ENCODE data around the gene PSMD9. TPM values are rescaled to one million over a fixed set of nuclear protein-coding genes. Genes with fewer than 3 reads are reported as not detected.
"Not testable (repeated sequence)": the region's sequence is repeated elsewhere in the genome, so short reads cannot be mapped to it uniquely, and the experiment has no call there.

The PSMD9 gene
- polyA plus RNA-seq, 1 donor from 2014 or later, result 78.3 TPM

DNA sequence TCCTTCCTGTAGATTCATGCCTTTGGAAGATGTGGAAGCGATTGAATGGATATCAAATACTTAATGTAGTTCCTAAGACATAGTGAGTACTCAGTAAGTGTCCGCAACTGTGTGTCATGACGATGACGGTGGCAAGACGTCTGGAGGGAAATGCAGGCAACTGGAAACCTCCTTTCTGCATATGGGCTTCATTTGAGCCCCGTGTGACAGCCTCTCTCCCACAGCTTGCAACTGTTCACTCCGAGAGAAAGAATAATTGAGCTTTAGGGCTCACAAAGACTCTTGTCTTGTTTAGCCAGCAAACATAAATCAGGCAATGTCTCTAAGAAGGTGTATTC, 36.7 kb downstream of the PSMD9 start:
- no peaks in the 10 kb centered on the region for H3K27me3 Mint-ChIP-seq
- no peak overlapping the region for H3K4me3 Mint-ChIP-seq
- H3K9me3 Mint-ChIP-seq, result no peaks in the 10 kb centered on the region
- peaks cover 2% of the 10 kb centered on the region for H3K36me3 Mint-ChIP-seq
- peaks cover 11 to 12% (median 11%) of the 10 kb centered on the region in 3 donors for H3K4me1 Mint-ChIP-seq
- H3K27ac Mint-ChIP-seq, result peak overlapping the region in 1 of 3 donors; percentile 70

DNA sequence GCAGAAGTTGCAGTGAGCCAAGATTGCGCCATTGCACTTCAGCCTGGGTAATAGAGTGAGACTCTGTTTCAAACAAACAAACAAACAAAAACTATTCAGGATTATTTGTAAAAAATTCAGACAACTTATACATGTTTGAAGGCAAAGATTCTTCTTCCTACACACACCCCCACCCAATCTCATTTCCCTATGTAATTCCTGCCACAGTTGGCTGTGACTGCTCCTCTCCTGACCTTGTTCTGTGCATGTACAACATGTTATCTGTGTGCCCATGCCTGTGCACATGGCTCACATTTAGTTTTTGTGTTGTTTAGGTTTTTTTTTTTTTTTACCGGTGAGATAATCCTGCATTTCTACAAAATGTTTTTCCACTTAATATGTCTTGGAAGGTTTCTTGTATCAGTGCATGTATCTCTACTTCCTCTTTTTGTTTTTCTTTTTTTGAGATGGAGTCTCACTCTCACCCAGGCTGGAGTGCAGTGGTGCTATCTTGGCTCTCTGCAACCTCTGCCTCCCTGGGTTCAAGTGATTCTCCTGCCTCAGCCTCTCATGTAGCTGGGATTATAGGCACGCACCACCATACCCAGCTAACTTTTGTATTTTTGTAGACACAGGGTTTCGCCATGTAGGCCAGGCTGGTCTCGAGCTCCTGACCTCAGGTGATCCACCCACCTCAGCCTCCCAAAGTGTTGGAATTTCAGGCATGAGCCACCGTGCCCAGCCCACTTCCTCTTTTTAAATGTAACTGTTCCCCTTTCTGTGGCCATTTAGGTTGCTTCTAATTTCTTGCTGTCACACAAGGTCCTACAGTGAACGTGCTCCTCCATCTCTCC, 38.5 kb downstream of the PSMD9 start:
- Mint-ChIP-seq H3K27me3 (peaks cover 2% of the 10 kb centered on the region), H3K36me3 (no peaks in the 10 kb centered on the region), H3K9me3 (no peaks in the 10 kb centered on the region), H3K4me1 (peaks cover 7 to 17% (median 16%) of the 10 kb centered on the region in 3 donors), H3K4me3 (peak overlapping the region in 3 of 4 donors; percentile 2 to 55 (median 51)), H3K27ac (peak overlapping the region in 2 of 3 donors; percentile 7 to 33)

DNA sequence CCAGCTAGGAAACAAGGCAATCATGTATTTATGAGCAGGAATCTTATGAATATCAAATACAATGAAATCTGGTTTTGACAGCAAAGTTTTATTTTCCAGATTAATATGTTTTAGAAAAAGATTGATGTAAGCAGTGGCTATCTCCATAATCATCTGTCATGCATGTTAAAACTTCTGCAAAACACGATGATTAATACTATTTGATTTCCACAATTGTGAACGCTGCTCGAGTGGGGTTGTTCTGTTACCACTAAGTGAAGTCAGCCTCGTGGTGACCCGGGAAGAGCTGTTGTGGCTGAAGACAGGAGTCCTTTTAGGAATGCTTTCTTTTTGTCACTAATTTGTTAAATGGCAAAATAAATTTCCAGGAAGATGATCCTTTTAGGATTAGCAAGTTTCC, 39.2 kb downstream of the PSMD9 start:
- Mint-ChIP-seq H3K4me1 (peaks cover 7 to 18% (median 17%) of the 10 kb centered on the region in 3 donors), H3K4me3 (no peak overlapping the region), H3K27ac (peak overlapping the region in 1 of 3 donors; percentile 7), H3K27me3 (peaks cover 4% of the 10 kb centered on the region), H3K9me3 (no peaks in the 10 kb centered on the region), H3K36me3 (no peaks in the 10 kb centered on the region)

DNA sequence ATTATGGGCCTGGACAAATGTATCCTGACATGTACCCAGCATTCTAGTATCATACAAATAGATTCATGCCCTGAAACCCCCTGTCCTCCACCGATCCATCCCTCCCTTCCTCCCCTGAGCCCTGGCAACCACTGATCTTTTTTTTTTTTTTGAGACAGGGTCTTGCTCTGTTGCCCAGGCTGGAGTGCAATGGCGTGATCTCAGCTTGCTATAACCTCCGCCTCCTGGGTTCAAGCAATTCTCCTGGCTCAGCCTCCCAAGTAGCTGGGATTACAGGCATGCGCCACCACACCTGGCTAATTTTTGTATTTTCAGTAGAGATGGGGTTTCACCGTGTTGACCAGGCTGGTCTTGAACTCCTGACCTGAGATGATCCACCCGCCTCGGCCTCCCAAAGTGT, 41.0 kb downstream of the PSMD9 start:
- not testable (repeated sequence) for H3K27ac Mint-ChIP-seq, H3K4me3 Mint-ChIP-seq, H3K36me3 Mint-ChIP-seq, H3K9me3 Mint-ChIP-seq, H3K27me3 Mint-ChIP-seq
- H3K4me1 Mint-ChIP-seq, result peaks cover 10 to 18% (median 17%) of the 10 kb centered on the region in 3 donors

DNA sequence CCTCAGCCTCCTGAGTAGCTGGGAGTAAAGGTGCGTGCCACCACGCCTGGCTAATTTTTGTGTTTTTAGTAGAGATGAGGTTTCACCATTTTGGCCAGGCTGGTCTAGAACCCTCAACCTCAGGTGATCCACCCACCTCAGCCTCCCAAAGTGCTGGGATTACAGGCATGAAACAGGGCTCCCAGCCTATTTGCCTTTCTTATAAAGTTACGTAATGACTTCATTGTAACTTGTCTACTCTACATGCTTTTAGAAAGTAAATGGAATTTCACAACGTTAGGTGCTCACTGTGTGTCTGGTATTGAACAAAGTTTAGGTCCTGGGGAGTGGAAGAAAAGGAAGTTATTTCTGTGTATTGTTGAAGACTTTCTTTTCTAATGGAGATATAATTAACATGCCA, 42.3 kb downstream of the PSMD9 start:
- Mint-ChIP-seq H3K9me3 (no peaks in the 10 kb centered on the region), H3K4me3 (no peak overlapping the region), H3K27ac (no peak overlapping the region), H3K4me1 (peaks cover 10 to 18% (median 17%) of the 10 kb centered on the region in 3 donors), H3K36me3 (peaks cover 2% of the 10 kb centered on the region), H3K27me3 (peaks cover 4% of the 10 kb centered on the region)

DNA sequence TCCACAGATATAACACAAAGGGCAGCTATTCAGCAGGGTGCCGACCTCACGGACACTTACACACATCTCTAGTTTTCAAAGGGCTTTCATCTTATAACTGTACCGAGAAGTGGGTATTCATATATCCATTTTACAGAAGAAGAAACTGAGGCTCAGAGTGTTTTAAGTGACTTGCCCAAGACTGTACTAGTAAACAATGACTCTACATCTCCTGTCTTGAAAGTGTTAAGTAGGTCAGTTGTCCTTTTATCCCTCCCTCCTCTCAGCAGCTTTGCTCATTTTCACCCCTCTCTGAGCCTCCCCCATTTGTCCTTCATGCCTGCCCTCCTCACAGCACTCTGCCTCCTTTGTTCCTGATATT, 43.6 kb downstream of the PSMD9 start:
- Mint-ChIP-seq H3K4me1 (peaks cover 8 to 14% (median 12%) of the 10 kb centered on the region in 3 donors), H3K4me3 (no peak overlapping the region), H3K36me3 (peaks cover 2% of the 10 kb centered on the region), H3K27me3 (peaks cover 4% of the 10 kb centered on the region), H3K9me3 (peaks cover 0 to 2% (median 0%) of the 10 kb centered on the region in 3 donors), H3K27ac (no peak overlapping the region)

DNA sequence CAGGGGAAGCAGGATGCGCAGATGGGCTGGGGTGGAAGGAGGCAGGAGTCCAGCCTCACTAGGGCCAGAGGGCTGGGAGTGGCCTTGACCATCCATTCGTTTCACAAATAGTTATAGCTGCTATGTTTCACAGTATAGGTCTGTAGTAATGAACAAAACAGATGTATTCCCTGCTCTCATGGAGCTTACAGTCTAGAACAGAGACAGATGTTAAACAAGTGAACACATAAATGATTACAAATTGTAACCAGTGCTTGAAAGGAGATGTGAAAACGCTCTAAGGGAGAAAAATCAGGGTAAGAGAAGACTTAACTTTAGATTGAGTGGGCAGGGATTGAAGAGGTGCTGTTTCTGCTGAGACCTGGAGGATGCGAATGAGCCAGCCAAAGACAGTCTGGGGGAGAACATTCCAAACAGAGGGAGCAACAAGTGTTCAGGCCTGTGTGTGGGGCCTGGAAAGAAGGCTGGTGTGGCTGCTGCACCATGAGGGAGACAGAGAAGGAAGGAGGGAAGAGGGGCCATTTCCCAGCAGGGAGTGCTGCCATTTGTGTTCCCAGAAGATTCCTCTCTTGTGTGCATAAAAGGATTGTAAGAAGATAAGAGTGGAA, 44.4 kb downstream of the PSMD9 start:
- peaks cover 0 to 4% (median 0%) of the 10 kb centered on the region in 3 donors for H3K9me3 Mint-ChIP-seq
- peaks cover 4% of the 10 kb centered on the region for H3K27me3 Mint-ChIP-seq
- H3K36me3 Mint-ChIP-seq, result peaks cover 3% of the 10 kb centered on the region
- no peak overlapping the region for H3K27ac Mint-ChIP-seq
- peaks cover 5 to 8% (median 6%) of the 10 kb centered on the region in 3 donors for H3K4me1 Mint-ChIP-seq
- H3K4me3 Mint-ChIP-seq, result no peak overlapping the region

DNA sequence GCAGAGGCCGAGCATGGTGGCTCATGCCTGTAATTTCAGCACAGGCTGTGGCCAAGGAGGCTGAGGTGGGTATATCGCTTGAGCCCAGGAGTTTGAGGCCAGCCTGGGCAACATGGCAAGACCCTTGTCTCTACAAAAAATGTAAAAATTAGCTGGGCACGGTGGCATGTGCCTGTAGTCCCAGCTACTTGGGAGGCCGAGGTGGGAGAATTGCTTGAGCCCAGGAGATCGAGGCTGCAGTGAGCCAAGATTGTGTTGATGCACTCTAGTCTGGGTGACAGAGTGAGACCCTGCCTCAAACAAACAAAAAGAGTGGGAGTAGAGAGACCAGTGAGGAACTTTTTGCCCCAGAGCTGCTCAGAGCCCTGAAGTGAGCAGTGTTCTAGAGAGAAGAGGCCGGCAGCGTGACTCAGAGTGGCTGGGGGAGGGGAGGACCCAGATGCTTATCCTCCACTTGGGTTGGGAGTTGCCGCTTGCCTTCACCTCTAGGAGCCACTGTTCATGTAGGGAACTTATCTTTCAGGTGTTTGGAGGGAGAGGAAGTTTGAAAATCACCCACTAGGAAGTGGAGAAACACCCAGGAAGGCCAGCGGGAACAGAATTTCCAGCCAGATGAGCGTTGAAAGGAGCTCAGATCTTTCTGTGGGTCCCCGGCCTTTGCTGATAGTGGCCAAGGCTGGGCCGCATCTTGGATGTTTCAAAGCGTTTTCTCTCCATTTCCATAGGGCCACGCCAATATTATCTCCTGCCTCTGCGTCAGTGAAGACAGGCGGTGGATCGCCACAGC, 45.1 kb downstream of the PSMD9 start:
- Mint-ChIP-seq H3K4me3 (no peak overlapping the region), H3K27me3 (peaks cover 4% of the 10 kb centered on the region), H3K36me3 (peaks cover 3% of the 10 kb centered on the region), H3K27ac (no peak overlapping the region), H3K4me1 (peaks cover 5 to 8% (median 6%) of the 10 kb centered on the region in 3 donors), H3K9me3 (peaks cover 0 to 4% (median 0%) of the 10 kb centered on the region in 3 donors)

DNA sequence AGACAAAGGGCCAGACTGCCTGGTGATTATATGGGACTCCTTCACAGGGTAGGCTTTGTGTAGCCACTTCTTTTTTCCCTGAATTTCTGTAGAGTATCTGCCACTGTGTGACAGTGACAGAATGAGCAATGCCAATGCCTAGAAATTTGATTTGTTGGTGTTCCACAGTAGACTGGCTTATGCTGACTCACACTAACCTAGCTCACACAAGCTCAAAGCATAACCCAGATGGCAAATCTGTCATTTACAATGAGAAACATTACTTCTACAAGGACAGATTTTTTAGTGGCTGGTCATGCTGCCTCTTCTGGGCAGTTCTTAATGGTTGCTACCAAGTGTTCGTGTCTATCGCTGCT, 45.7 kb downstream of the PSMD9 start:
- Mint-ChIP-seq H3K4me3 (no peak overlapping the region), H3K27me3 (peaks cover 4% of the 10 kb centered on the region), H3K4me1 (peaks cover 5 to 13% (median 6%) of the 10 kb centered on the region in 3 donors), H3K27ac (no peak overlapping the region), H3K9me3 (peaks cover 0 to 4% (median 0%) of the 10 kb centered on the region in 3 donors), H3K36me3 (peaks cover 3% of the 10 kb centered on the region)

DNA sequence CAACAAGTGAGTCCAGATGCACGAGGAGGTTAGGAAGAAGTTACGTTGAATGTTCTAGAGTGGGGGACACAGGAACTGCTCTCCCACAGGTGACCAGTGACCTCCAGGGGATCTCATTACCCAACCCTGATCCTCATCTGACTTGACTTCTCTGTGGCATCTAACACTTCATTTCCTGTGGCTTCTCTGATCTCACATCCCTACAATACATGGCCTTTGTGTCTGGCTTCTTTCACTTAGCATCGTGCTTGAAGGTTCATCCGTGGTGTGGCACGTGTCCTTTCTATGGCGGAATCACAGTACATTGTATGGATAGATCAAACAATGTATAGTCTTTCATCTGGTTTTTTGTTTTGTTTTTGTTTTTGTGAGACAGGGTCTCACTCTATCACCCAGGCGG, 49.1 kb downstream of the PSMD9 start:
- Mint-ChIP-seq H3K27ac (no peak overlapping the region), H3K9me3 (peaks cover 0 to 4% (median 0%) of the 10 kb centered on the region in 3 donors), H3K27me3 (peaks cover under 1% of the 10 kb centered on the region), H3K4me1 (peaks cover 0 to 7% (median 5%) of the 10 kb centered on the region in 3 donors), H3K4me3 (no peak overlapping the region), H3K36me3 (peaks cover 3% of the 10 kb centered on the region)

DNA sequence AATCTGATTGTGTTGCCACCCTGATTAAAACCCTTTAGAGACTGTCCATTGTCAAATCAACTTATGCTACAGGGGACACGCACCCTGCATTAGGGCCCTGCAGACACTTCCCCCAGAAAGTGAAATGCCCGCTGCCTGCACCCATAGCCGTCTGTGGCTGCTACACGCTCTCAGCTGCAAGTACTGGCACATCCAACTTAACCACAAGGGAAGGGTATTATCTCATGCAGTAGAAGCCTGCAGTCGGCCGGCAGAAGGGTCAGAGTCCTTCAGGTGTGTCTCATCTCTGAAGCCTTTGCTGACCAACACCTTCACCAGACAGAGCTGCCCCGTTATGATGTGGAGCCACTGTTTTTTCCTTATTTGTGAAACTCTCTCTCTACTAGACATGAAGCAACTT, 50.6 kb downstream of the PSMD9 start:
- Mint-ChIP-seq H3K4me3 (no peak overlapping the region), H3K36me3 (peaks cover 2% of the 10 kb centered on the region), H3K27me3 (no peaks in the 10 kb centered on the region), H3K4me1 (peaks cover 0 to 7% (median 1%) of the 10 kb centered on the region in 3 donors), H3K27ac (no peak overlapping the region), H3K9me3 (peaks cover 0 to 4% (median 0%) of the 10 kb centered on the region in 3 donors)

DNA sequence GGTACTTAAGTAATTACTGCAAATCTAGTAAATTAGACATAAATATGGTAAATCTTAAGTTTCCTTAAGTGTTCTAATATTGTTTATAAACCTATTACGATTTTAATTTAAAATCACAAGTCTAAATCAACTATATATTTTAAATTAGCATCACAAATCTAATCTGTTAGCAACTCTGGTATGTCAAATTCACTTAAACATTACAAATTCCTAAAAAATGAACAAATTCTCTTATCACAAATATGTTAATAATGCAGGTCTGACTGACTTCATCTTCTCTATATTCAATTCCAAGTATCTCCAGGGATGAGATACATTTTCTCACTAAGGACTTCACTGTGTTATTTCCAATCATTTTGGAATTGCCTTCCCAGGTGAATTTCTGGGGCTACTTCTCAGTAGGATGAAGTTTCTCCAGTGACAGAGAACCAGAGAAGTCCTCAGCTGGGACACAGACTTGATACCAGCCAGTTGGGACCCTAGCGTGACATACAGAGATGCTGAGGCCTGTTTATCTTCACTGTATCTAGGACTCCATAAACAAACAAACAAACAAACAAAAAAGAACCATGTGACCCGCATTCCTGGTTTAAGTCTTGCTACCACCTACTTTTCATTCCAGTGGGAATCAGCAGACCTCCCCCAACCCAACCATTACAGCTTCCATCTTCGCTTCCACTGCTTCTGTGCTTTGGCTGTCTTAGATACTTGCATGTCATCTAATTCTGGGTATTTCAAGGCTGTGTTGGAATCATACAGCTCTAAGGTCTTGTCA, 51.6 kb downstream of the PSMD9 start:
- H3K36me3 Mint-ChIP-seq, result peaks cover 2% of the 10 kb centered on the region
- peaks cover 0 to 7% (median 1%) of the 10 kb centered on the region in 3 donors for H3K4me1 Mint-ChIP-seq
- peaks cover 0 to 4% (median 0%) of the 10 kb centered on the region in 3 donors for H3K9me3 Mint-ChIP-seq
- H3K27me3 Mint-ChIP-seq, result no peaks in the 10 kb centered on the region
- H3K27ac Mint-ChIP-seq, result no peak overlapping the region
- no peak overlapping the region for H3K4me3 Mint-ChIP-seq

DNA sequence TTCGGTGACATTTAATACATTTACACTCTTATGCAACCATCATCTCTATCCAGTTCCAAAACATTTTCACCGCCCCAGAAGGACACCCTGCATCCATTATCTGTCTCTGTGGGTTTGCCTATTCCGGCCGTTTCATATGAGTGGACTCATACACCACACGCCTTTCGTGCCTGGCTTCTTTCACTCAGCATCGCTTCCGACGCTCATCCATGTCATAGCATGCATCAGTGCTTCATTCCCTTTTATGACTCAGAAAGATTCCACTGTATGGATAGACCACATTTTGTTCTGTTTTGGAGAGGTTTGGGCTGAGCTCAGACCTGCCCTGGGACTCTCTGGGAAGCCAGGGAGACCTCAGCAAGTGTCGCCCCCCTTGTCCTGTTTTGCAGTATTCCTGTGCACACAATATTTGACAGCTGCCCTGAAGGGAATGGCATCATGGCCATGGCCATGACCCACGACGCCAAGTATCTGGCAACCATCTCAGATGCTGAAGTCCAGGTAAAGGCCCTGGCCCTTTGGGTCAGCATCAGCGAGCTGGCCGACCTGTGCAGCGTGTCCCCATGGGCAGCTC, 53.6 kb downstream of the PSMD9 start:
- Mint-ChIP-seq H3K4me1 (peaks cover 0 to 7% (median 1%) of the 10 kb centered on the region in 3 donors), H3K36me3 (peaks cover 2% of the 10 kb centered on the region), H3K4me3 (no peak overlapping the region), H3K27ac (peak overlapping the region in 1 of 3 donors; percentile 61), H3K27me3 (no peaks in the 10 kb centered on the region), H3K9me3 (peaks cover 0 to under 1% (median 0%) of the 10 kb centered on the region in 3 donors)

DNA sequence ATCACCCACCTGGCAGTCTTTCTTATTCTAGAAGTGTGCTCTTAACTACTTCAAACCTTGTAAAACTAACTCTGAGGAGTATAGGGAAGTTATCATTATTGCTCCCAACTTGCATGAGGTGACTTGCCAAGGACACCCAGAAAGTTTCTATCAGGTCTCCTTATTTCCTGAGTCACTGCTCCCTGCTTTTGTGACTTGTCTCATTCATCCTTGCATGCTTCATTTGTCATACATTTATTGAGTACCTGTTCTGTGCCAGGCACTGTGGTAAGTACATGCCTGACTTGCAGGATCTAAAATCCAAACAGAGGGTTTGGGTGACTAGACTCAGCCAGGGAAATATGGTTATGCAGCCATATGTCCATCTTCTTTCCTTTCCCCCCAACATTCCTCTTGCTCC, 55.3 kb downstream of the PSMD9 start:
- Mint-ChIP-seq H3K36me3 (no peaks in the 10 kb centered on the region), H3K4me3 (no peak overlapping the region), H3K9me3 (no peaks in the 10 kb centered on the region), H3K27ac (no peak overlapping the region), H3K4me1 (peaks cover 0 to 5% (median 0%) of the 10 kb centered on the region in 3 donors), H3K27me3 (no peaks in the 10 kb centered on the region)

All from IgD-negative memory B cell (primary cell).